NT2/D1 (cell line): ENCODE measurements around the gene GPRC5A.

Experiments
- SUZ12 ChIP-seq: IDR thresholded peaks from 2 replicates; pipeline ENCODE4 v1.6.1; 2011; ENCODE audit not compliant: insufficient read length, insufficient read depth; ENCODE audit errors: extremely low read depth
- YY1 ChIP-seq: IDR thresholded peaks from 2 replicates; pipeline ENCODE4 v1.6.1; 2011; ENCODE audit not compliant: insufficient read length, insufficient read depth
- ZNF274 ChIP-seq: IDR thresholded peaks from 2 replicates; pipeline ENCODE4 v1.6.1; 2011; ENCODE audit warnings: mild to moderate bottlenecking, low read depth, low read length

DNA sequence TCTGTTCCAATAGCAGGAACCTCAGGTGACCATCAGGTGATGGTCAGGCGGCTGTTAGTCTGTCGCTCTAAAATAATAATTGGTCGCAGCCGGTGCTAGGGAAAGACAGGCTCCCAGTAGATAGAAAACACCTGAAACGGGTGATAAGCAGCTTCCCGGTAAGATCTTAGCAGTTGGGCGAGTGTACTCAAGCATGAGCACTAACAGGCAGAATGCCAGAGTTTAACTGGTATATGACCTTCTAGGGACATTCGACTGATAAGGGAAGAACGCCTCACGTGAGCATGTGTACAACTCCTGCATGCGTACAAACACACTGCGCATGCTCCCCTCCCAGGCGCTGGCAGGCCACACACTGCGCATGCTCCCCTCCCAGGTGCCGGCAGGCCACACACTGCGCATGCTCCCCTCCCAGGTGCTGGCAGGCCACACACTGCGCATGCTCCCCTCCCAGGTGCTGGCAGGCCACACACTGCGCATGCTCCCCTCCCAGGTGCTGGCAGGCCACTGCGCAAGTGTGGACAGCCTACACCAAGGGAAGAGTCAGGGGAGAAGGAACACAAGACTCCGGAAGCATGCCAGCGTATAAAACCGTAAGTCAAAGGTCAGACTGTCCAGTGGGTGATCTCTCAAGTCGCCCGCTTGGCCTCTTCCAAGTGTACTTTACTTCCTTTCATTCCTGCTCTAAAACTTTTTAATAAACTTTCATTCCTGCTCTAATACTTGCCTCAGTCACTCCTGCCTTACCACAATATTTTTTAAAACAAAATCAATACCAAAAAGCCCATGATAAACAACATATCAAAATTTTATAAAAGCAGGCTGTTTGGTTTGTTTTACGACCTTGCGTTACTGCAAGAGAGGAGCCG lies 36.1 kb downstream of the GPRC5A start:
- TF ChIP-seq YY1 (no peak), ZNF274 (no peak), SUZ12 (no peak)
